HG03097 (cell line): ENCODE data around the gene TNRC18.

Source experiments
- ATAC-seq: cut with Tn5 transposase; IDR thresholded peaks from one replicate; pipeline ENCODE4 v1.9.1; 2021; ENCODE audit not compliant: unreplicated experiment, low FRiP score

Gene TNRC18

DNA sequence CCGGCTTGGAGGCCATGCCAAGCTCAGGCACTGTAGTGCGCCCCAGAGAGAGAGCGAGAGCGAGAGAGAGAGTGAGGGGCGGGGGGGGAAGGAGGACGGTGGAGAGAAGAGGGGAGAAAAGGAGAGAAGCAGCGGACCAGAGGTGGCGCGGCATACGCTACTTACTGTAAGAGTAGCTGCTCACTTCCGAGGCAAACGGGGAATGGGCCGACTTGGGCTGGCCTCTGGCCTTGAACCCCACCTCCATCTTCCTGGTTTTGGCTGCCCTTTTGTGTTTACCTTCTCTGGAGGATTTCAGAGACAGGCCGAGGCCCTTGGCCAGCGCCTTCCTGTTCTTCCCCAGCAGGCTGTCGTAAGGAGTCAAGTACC lies 66.9 kb downstream of the TNRC18 start:
- ATAC-seq, result no peak

DNA sequence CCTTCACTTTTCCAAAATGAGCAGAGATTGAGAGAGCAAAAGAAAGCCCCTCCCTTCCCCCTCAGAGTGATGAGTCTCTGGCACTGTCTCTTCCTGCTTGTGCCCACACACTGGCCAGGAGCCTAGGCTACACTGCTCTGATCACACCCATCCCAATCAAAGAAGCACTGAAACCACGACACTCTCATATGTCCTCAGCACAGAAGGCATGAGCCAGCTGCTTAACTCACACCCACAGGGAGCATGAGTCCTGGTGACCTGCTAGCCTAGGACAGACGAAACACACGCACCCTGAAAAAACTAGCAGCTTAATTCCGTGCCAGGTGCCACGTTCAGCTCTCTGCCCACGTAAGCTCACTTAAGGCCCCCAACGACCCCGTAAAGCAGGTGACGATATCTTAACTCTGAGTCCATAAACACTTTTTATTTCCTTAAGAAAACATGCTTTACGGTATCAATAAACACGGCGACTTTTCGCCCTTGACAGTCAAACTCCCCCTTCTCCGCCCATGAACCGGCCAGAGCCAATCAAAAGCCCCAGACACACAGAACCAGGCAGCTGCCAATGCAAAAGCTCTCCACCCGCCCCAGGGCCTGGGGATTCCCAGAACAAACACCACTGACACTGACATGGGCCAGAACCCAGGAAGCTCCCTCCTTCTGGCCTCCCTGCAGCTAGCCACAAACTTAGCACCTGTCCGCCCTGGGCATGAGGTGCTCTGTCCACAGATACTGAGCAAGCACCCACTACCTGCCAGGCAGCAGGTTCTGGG lies 69.0 kb downstream of the TNRC18 start:
- ATAC-seq, result no peak

GRCh38 chr7:5352440-5353010 lies 71.1 kb downstream of the TNRC18 start:
- no peak for ATAC-seq

DNA sequence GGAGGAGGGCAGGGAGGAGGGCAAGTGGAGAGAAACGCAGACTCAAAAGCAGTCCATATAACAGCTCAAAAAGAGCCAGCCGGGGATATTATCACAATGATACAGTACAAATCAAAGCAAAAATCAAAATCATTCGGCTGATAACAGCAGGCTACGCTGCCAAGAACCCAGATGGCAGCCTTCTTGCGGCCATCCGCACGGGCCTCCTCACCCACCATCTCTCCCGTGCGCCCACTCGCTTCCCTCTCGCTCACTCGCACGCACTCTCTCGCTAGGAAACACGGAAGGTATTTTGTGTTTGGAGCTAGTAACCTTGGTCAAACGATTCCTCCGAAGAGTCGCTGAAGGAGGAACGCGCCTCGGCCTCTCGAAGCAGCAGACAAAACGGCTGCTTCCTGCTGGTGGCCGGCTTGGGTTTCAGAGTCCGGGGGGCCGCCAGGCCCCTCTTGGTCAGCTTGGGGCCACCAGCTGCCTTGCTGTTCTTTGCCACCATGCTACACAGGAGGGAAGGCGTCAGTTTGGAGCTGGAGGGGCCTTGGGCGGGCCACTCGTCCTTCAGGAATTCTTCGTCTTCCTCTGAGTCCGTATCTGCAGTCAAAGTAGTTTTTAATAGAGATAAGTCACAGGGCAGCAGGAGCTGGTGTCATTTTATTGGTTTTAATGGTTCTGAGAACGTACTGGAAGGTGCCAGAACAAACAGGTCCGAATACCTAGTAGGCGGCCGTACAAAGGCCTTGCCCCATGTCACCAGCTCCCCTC lies 71.9 kb downstream of the TNRC18 start:
- no peak for ATAC-seq

DNA sequence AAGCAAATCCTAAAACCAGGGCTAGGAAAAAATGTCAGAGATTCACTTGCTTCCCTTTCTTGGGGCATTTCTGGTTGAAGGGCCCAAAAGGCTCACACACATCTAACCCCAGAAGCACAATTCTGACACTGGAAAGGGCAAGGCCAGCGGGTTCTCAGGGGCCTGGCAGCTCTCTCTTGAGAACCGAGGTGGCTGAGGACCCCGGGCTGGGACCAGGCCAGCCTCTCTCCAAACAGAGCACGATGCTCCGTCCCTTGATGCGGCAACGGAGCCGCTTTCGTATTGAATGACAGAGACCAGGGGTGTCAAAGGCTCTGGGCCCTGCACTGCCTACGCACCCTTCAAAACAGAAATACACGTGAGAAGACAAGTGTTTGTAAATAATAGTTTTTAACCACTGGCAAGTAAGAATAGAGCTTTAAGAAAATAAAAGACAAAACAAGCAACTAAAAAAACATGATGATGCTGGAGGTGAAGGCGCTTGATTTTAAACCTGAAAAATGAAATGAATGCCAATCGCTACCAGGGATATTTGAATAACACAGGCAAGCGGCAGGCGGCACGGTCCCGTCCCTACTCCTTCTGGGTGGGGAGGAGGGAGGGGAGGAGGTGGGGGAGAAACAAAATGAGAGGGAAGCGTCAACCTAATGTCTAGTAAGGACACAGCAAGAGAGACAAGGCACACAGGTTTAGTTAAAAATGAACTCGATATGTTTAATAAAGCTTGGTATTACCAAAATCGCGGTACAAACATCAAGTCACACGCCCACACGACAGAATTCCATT lies 72.8 kb downstream of the TNRC18 start:
- no peak for ATAC-seq

GRCh38 chr7:5350174-5350463 lies 73.5 kb downstream of the TNRC18 start:
- ATAC-seq, result no peak

DNA sequence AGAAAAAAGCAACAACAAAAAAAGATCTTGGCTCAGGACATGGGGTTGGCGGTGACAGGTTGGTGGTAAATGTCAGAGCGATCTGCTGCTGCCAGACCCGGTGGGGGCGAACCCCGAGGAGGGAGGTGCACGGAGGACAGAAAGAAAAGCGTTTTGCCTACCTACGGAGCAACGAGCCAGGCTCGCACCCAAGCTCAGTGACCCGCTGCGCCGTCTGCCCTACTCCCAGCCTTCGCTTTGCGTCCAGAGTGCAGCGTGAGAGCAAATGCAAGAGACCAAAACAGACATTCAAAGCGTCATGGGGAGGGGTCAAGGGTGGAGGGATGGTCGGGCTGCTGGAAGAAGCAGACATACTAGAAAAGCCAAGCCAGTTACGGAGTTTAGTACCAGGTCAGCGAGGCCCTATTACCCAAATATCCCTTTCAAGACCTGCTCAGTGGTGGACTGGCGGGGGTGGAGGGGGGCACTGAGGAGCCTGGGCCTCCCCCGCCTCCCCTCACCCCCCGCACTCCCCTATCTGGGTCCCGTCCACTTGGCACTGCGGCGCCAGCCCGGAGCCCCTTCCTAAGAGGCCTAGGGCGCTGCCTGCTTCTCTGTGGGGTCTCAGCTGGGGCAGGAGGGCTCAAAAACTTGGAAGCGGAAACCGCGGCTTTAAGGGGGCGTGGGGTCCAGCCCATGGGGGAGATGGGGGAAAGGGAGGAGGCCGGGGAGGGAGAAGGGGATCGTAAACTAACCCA lies 74.0 kb downstream of the TNRC18 start:
- no peak for ATAC-seq

DNA sequence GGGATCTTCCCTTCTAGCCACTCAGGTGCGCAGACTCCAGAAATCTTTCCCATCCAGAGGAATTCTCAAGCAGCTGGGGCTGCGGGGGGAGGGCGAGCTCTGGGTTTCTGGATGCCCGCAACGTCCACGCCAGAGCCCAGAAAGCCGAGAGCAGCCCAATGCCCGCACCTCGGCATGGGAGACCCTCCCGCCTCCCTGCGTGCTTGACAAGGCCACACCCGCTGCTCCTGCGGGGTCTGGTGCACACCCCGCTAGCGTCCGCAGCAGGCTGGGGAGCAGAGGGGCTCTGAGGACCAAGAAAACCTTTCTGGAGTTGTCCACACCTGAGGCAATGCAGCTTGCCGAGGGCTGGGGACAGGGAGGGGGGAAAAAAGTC lies 74.6 kb downstream of the TNRC18 start:
- ATAC-seq, result no peak

- ATAC-seq, result no peak
Measured at GRCh38 chr7:5348134-5349004, 75.3 kb downstream of the TNRC18 start.

DNA sequence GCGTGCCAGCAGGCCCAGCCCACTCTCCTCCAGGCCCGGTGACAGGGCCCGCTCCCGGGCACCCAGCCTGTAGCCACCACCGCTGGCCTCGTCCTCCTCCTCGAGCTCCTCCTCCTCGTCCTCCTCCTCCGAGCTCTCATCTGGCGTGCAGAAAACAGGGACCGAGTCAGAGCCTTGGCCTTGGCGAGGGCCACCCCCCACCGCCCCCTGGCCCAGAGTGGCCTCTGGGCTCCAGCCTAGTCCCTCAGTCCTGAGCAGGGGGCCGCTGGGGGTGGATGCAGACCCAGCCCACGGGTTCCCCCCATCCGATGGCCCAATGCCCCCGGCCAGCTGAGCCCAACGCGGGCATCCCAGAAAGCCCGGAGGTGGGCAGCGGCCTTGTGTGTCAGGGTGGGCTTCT lies 78.0 kb downstream of the TNRC18 start:
- no peak for ATAC-seq

DNA sequence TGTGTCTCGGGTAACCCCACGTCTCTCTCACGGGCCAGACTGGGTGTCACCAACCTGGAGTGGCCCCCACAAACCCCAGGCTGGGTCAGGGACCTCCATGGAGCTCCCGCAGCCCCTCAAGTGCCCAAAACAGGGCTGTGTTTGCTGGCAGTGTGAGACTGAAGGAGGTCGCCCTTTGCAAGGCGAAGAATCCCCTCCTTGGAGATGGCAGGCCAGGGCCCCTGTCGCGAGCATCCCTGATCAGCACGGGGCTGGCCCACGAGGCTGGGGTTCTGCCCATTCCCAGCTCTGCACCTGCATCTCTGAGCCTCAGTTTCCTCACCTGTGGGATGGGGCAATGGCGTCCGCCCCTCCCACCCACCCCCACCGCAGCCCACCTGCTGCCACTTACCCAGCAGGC lies 78.5 kb downstream of the TNRC18 start:
- no peak for ATAC-seq

- no peak for ATAC-seq
Measured at GRCh38 chr7:5344342-5344741, 79.3 kb downstream of the TNRC18 start.

- no peak for ATAC-seq
Measured at GRCh38 chr7:5343884-5344283, 79.8 kb downstream of the TNRC18 start.

GRCh38 chr7:5342631-5343030 lies 81.0 kb downstream of the TNRC18 start:
- no peak for ATAC-seq

- no peak for ATAC-seq
Measured at GRCh38 chr7:5339955-5340354, 83.7 kb downstream of the TNRC18 start.

DNA sequence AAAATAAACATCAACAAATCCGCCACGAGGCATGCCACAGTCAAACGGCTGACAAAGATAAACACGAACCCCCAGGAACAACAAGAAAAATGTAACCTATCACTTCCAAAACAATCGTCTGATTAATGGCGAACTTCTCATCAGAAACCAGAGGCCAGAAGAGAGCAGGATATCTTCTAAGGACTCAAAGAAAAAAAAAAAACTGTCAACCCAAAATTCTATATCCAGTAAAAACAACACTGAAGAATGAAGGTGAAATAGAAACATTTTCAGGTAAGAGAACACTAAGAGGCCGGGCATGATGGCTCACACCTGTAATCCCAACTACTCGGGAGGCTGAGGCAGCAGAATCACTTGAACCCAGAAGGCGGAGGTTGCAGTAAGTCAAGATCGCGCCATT lies 86.6 kb downstream of the TNRC18 start:
- ATAC-seq, result no peak

DNA sequence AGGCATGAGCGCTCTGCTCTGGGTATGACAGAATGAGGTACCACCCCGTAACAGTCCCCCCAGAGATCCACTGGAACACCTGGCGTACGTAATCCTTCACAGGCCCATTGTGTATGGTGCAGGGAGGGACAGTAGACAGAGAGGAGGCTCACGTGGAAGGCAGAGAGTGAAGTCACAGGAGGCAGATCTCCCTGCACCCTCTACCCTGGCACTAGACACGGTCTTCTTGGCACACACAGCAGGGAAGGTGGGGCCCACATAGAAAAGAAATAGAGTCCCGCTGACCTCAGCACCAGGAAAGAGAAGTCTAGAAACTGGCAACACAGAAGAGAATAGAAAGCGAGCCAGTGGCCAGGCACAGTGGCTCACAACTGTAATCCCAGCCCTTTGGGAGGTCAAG lies 89.0 kb downstream of the TNRC18 start:
- ATAC-seq, result no peak

GRCh38 chr7:5333121-5334045 lies 90.3 kb downstream of the TNRC18 start:
- no peak for ATAC-seq

GRCh38 chr7:5332579-5332978 lies 91.1 kb downstream of the TNRC18 start:
- ATAC-seq, result no peak
